Fibroblast of pulmonary artery (primary cell): ENCODE data around the gene CCR8.
A peak's percentile ranks its signal among the peaks of the same experiment; 100 is the strongest.
"Not testable (repeated sequence)": the region's sequence is repeated elsewhere in the genome, so short reads cannot be mapped to it uniquely, and the experiment has no call there.

Experiments used
- DNase-seq: peaks from one replicate; pipeline ENCODE4 v3.0.0-alpha.2; 2010; ENCODE audit warnings: low read depth
- H3K4me3 ChIP-seq: replicated peaks from 2 replicates; pipeline ENCODE4 v1.5.1; 2011; ENCODE audit warnings: low read depth, mild to moderate bottlenecking, control low read depth, low read length, moderate library complexity
- CTCF ChIP-seq: IDR thresholded peaks from 2 replicates; pipeline ENCODE4 v1.5.1; 2011; ENCODE audit warnings: mild to moderate bottlenecking, control low read depth, low read length, inconsistent platforms; ENCODE audit errors: missing control alignments

The CCR8 gene

GRCh38 chr3:39302178-39302577, 27.3 kb upstream of the CCR8 start:
- TF ChIP-seq CTCF = no peak
- no peak overlapping the region for H3K4me3 ChIP-seq
- no peak for DNase-seq

GRCh38 chr3:39313289-39313688, 16.2 kb upstream of the CCR8 start:
- no peak overlapping the region for H3K4me3 ChIP-seq
- TF ChIP-seq CTCF = no peak
- DNase-seq = no peak

GRCh38 chr3:39315420-39315819, 14.1 kb upstream of the CCR8 start:
- DNase-seq = no peak
- no peak for TF ChIP-seq CTCF
- no peak overlapping the region for H3K4me3 ChIP-seq

- DNase-seq = peak; percentile 3
- no peak for TF ChIP-seq CTCF
- no peak overlapping the region for H3K4me3 ChIP-seq
These were observed 11.8 kb upstream of the CCR8 start for GRCh38 chr3:39317571-39318169.

- no peak for TF ChIP-seq CTCF
- no peak for DNase-seq
- H3K4me3 ChIP-seq = no peak overlapping the region
These were observed 11.2 kb upstream of the CCR8 start for GRCh38 chr3:39318301-39318700.

- no peak for DNase-seq
- H3K4me3 ChIP-seq = no peak overlapping the region
- TF ChIP-seq CTCF = no peak
These were observed 10.3 kb upstream of the CCR8 start for GRCh38 chr3:39319249-39319648.

GRCh38 chr3:39321574-39321983, 7.9 kb upstream of the CCR8 start:
- not testable (repeated sequence) for DNase-seq, H3K4me3 ChIP-seq

- not testable (repeated sequence) for DNase-seq, H3K4me3 ChIP-seq
These were observed 7.2 kb upstream of the CCR8 start for GRCh38 chr3:39322209-39322715.
